Measurements from ENCODE around the gene HSFX3.
A peak's percentile ranks its signal among the peaks of the same experiment; 100 is the strongest.
"Not testable (repeated sequence)": the region's sequence is repeated elsewhere in the genome, so short reads cannot be mapped to it uniquely, and the experiment has no call there.

Gene HSFX3

GRCh38 chrX:149504226-149504914 lies 45.4 kb downstream of the HSFX3 start:
- Histone ChIP-seq H3K4me3 (ENCODE audit: low read length) (peak overlapping the region; percentile 53), H3K36me3 (ENCODE audit: insufficient read depth, low read length) (peaks cover 12% of the 10 kb centered on the region), H2AFZ (ENCODE audit: low read depth, low read length) (no peak overlapping the region), H3K27me3 (ENCODE audit: insufficient read depth, low read length) (no peaks in the 10 kb centered on the region), H3K9me3 (ENCODE audit: low read length) (no peaks in the 10 kb centered on the region), H3K4me1 (ENCODE audit: insufficient read depth, low read length) (peaks cover 9% of the 10 kb centered on the region)

DNA sequence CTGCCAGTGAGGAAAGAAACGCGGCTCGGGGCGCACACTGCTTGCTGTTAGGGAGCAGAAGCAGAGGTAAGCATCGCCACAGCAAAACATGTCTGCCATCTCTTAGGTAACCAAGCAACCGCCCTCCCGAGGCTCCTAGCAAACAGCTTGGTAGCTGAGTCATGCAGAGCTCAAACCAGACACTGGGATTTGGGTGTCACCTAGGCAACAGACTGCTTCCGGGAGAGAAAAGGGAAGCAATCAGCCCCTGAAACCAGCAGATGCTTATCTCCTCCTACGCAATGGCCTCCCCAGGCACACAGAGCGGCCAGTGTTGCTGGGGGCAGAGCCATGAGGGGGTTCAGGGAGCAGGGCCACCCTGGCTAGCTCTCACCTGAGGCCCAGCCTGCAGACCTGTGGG lies 46.3 kb downstream of the HSFX3 start:
- not testable (repeated sequence) for H2AFZ ChIP-seq (ENCODE audit: low read depth, low read length); H3K27me3 ChIP-seq (ENCODE audit: insufficient read depth, low read length); H3K4me1 ChIP-seq (ENCODE audit: insufficient read depth, low read length); H3K9me3 ChIP-seq (ENCODE audit: low read length); H3K4me3 ChIP-seq (ENCODE audit: low read length)
- peaks cover 12% of the 10 kb centered on the region for H3K36me3 ChIP-seq (ENCODE audit: insufficient read depth, low read length)

GRCh38 chrX:149502923-149503322 lies 46.8 kb downstream of the HSFX3 start:
- not testable (repeated sequence) for H2AFZ ChIP-seq (ENCODE audit: low read depth, low read length); H3K9me3 ChIP-seq (ENCODE audit: low read length); H3K4me1 ChIP-seq (ENCODE audit: insufficient read depth, low read length); H3K27me3 ChIP-seq (ENCODE audit: insufficient read depth, low read length); H3K4me3 ChIP-seq (ENCODE audit: low read length)
- H3K36me3 ChIP-seq (ENCODE audit: insufficient read depth, low read length), result peaks cover 12% of the 10 kb centered on the region

GRCh38 chrX:149499766-149500165 lies 50.0 kb downstream of the HSFX3 start:
- H3K27me3 ChIP-seq (ENCODE audit: insufficient read depth, low read length), result no peaks in the 10 kb centered on the region
- no peak overlapping the region for H2AFZ ChIP-seq (ENCODE audit: low read depth, low read length)
- peaks cover 33% of the 10 kb centered on the region for H3K36me3 ChIP-seq (ENCODE audit: insufficient read depth, low read length)
- no peak overlapping the region for H3K4me3 ChIP-seq (ENCODE audit: low read length)
- no peaks in the 10 kb centered on the region for H3K9me3 ChIP-seq (ENCODE audit: low read length)
- H3K4me1 ChIP-seq (ENCODE audit: insufficient read depth, low read length), result peaks cover 9% of the 10 kb centered on the region

GRCh38 chrX:149498767-149499166 lies 51.0 kb downstream of the HSFX3 start:
- no peaks in the 10 kb centered on the region for H3K27me3 ChIP-seq (ENCODE audit: insufficient read depth, low read length)
- peaks cover 2% of the 10 kb centered on the region for H3K4me1 ChIP-seq (ENCODE audit: insufficient read depth, low read length)
- no peak overlapping the region for H3K4me3 ChIP-seq (ENCODE audit: low read length)
- H2AFZ ChIP-seq (ENCODE audit: low read depth, low read length), result no peak overlapping the region
- peaks cover 39% of the 10 kb centered on the region for H3K36me3 ChIP-seq (ENCODE audit: insufficient read depth, low read length)
- H3K9me3 ChIP-seq (ENCODE audit: low read length), result no peaks in the 10 kb centered on the region
